HG03045 (cell line): ENCODE results near the gene ANKRD17.

Experiments used
- ATAC-seq: cut with Tn5 transposase; IDR thresholded peaks from one replicate; pipeline ENCODE4 v1.9.1; 2021; ENCODE audit warnings: mild to moderate bottlenecking, moderate library complexity; ENCODE audit not compliant: unreplicated experiment

The ANKRD17 gene

GRCh38 chr4:73066445-73066844 lies 192.2 kb downstream of the ANKRD17 start:
- no peak for ATAC-seq

- no peak for ATAC-seq
Observed at GRCh38 chr4:73064536-73064935, 194.1 kb downstream of the ANKRD17 start.

- ATAC-seq = peak; percentile 91
Observed at GRCh38 chr4:73055241-73055897, 203.2 kb downstream of the ANKRD17 start.

- ATAC-seq = no peak
Observed at GRCh38 chr4:73053974-73054480, 204.6 kb downstream of the ANKRD17 start.

- no peak for ATAC-seq
Observed at GRCh38 chr4:73053076-73053475, 205.5 kb downstream of the ANKRD17 start.

GRCh38 chr4:73051625-73052024 lies 207.0 kb downstream of the ANKRD17 start:
- no peak for ATAC-seq

GRCh38 chr4:73045879-73046278 lies 212.7 kb downstream of the ANKRD17 start:
- ATAC-seq = no peak

- ATAC-seq = no peak
Observed at GRCh38 chr4:73037057-73037456, 221.5 kb downstream of the ANKRD17 start.

GRCh38 chr4:73036123-73036522 lies 222.5 kb downstream of the ANKRD17 start:
- ATAC-seq = no peak

- ATAC-seq = no peak
Observed at GRCh38 chr4:73034896-73035295, 223.7 kb downstream of the ANKRD17 start.

GRCh38 chr4:73028621-73029020 lies 230.0 kb downstream of the ANKRD17 start:
- no peak for ATAC-seq
